Pons (tissue), 1 donor: ENCODE data around the gene GSTT4.
"Not testable (repeated sequence)": the region's sequence is repeated elsewhere in the genome, so short reads cannot be mapped to it uniquely, and the experiment has no call there.

ENCODE experiments used
- DNase-seq: peaks from one replicate; pipeline ENCODE4 v3.0.0-alpha.2; 2016; ENCODE audit warnings: low spot score

Gene GSTT4

GRCh38 chr22:24024354-24024753 is 19.1 kb upstream of the GSTT4 start:
- no peak for DNase-seq

GRCh38 chr22:24023204-24023789 is 18.0 kb upstream of the GSTT4 start:
- no peak for DNase-seq

GRCh38 chr22:24021304-24021703 is 16.1 kb upstream of the GSTT4 start:
- DNase-seq, result no peak

GRCh38 chr22:24016156-24016555 is 10.9 kb upstream of the GSTT4 start:
- no peak for DNase-seq

- DNase-seq, result no peak
These were observed 6.4 kb upstream of the GSTT4 start for GRCh38 chr22:24011735-24012068.

GRCh38 chr22:24010018-24010391 is 4.8 kb upstream of the GSTT4 start:
- DNase-seq, result no peak

- DNase-seq, result no peak
These were observed 4.2 kb upstream of the GSTT4 start for GRCh38 chr22:24009227-24010017.

- no peak for DNase-seq
These were observed 3.4 kb upstream of the GSTT4 start for GRCh38 chr22:24008381-24009226.

- no peak for DNase-seq
These were observed 2.7 kb upstream of the GSTT4 start for GRCh38 chr22:24008022-24008283.

- no peak for DNase-seq
These were observed 2.2 kb upstream of the GSTT4 start for GRCh38 chr22:24007253-24008021.

- DNase-seq, result no peak
These were observed 1.6 kb upstream of the GSTT4 start for GRCh38 chr22:24006914-24007214.

- DNase-seq, result no peak
These were observed 1.1 kb upstream of the GSTT4 start for GRCh38 chr22:24006207-24006913.

- no peak for DNase-seq
These were observed 1.4 kb downstream of the GSTT4 start for GRCh38 chr22:24003887-24004286.

GRCh38 chr22:24002851-24003250 is 2.4 kb downstream of the GSTT4 start:
- no peak for DNase-seq

- no peak for DNase-seq
These were observed 3.0 kb downstream of the GSTT4 start for GRCh38 chr22:24002272-24002671.

- no peak for DNase-seq
These were observed 3.9 kb downstream of the GSTT4 start for GRCh38 chr22:24001314-24001713.

- not testable (repeated sequence) for DNase-seq
These were observed 5.5 kb downstream of the GSTT4 start for GRCh38 chr22:23999779-24000178.

- DNase-seq, result no peak
These were observed 8.2 kb downstream of the GSTT4 start for GRCh38 chr22:23997092-23997491.

GRCh38 chr22:23993581-23994177 is 11.6 kb downstream of the GSTT4 start:
- DNase-seq, result not testable (repeated sequence)

- not testable (repeated sequence) for DNase-seq
These were observed 12.2 kb downstream of the GSTT4 start for GRCh38 chr22:23993080-23993479.

GRCh38 chr22:23989583-23990244 is 15.5 kb downstream of the GSTT4 start:
- not testable (repeated sequence) for DNase-seq
